Nephron (organoid): ENCODE measurements around the gene ATP6V0B.

Experiments
- H3K27ac Mint-ChIP-seq, 3 experiments: 2 replicates each; pipeline ENCODE4 v1.8.0; 2020; ENCODE audit warnings: mixed read lengths in 3 of 3, mild to moderate bottlenecking in 2 of 3, moderate library complexity in 1 of 3
- H3K27me3 Mint-ChIP-seq: 2 replicates; pipeline ENCODE4 v1.8.0; 2021; ENCODE audit warnings: low read depth, mild to moderate bottlenecking, moderate library complexity, mixed read lengths
- H3K36me3 Mint-ChIP-seq: 2 replicates; pipeline ENCODE4 v1.8.0; 2020; ENCODE audit warnings: low read depth, mixed read lengths
- H3K4me1 Mint-ChIP-seq: 2 replicates; pipeline ENCODE4 v1.8.0; 2020; ENCODE audit warnings: mixed read lengths
- H3K4me3 Mint-ChIP-seq, 3 experiments: 2 replicates each; pipeline ENCODE4 v1.8.0; 2020; ENCODE audit warnings: mild to moderate bottlenecking in 3 of 3, mixed read lengths in 3 of 3, moderate library complexity in 2 of 3
- H3K9me3 Mint-ChIP-seq: 2 replicates; pipeline ENCODE4 v1.8.0; 2020; ENCODE audit warnings: mixed read lengths
- TF ChIP-seq, protein P1 (sequence below), 3 experiments: fragments of 200-600 bp; sonication (generic); IDR thresholded peaks; one replicate each; pipeline ENCODE4 v1.5.0; 2021; ENCODE audit warnings: antibody characterized with exemption in 3 of 3; ENCODE audit not compliant: unreplicated experiment in 3 of 3

Gene ATP6V0B

GRCh38 chr1:44000122-44000665 is 25.4 kb downstream of the ATP6V0B start:
- Mint-ChIP-seq H3K27me3 (peaks cover 3% of the 10 kb centered on the region), H3K9me3 (no peaks in the 10 kb centered on the region), H3K4me3 (no peak overlapping the region), H3K27ac (no peak overlapping the region), H3K36me3 (peaks cover 15% of the 10 kb centered on the region), H3K4me1 (peaks cover 10% of the 10 kb centered on the region)
- TF ChIP-seq, protein P1, sequence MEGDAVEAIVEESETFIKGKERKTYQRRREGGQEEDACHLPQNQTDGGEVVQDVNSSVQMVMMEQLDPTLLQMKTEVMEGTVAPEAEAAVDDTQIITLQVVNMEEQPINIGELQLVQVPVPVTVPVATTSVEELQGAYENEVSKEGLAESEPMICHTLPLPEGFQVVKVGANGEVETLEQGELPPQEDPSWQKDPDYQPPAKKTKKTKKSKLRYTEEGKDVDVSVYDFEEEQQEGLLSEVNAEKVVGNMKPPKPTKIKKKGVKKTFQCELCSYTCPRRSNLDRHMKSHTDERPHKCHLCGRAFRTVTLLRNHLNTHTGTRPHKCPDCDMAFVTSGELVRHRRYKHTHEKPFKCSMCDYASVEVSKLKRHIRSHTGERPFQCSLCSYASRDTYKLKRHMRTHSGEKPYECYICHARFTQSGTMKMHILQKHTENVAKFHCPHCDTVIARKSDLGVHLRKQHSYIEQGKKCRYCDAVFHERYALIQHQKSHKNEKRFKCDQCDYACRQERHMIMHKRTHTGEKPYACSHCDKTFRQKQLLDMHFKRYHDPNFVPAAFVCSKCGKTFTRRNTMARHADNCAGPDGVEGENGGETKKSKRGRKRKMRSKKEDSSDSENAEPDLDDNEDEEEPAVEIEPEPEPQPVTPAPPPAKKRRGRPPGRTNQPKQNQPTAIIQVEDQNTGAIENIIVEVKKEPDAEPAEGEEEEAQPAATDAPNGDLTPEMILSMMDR (IDR thresholded peaks at IDR 0.05; ENCODE audit: unreplicated experiment in 3 of 3), result no peak

- Mint-ChIP-seq H3K4me3 (no peak overlapping the region), H3K27ac (no peak overlapping the region), H3K27me3 (peaks cover 4% of the 10 kb centered on the region), H3K36me3 (peaks cover 18% of the 10 kb centered on the region), H3K4me1 (peaks cover 6% of the 10 kb centered on the region), H3K9me3 (no peaks in the 10 kb centered on the region)
- TF ChIP-seq, protein P1 (IDR thresholded peaks at IDR 0.05; ENCODE audit: unreplicated experiment in 3 of 3), result no peak
Measured at GRCh38 chr1:44002165-44002564, 27.4 kb downstream of the ATP6V0B start.

GRCh38 chr1:44002606-44003157 is 27.9 kb downstream of the ATP6V0B start:
- Mint-ChIP-seq H3K27me3 (peaks cover 4% of the 10 kb centered on the region), H3K9me3 (no peaks in the 10 kb centered on the region), H3K4me1 (peaks cover 6% of the 10 kb centered on the region), H3K36me3 (peaks cover 20% of the 10 kb centered on the region), H3K4me3 (no peak overlapping the region), H3K27ac (no peak overlapping the region)
- TF ChIP-seq, protein P1 (IDR thresholded peaks at IDR 0.05; ENCODE audit: unreplicated experiment in 3 of 3), result peak in 1 of 3 experiments; percentile 24

- TF ChIP-seq, protein P1 (IDR thresholded peaks at IDR 0.05; ENCODE audit: unreplicated experiment in 3 of 3), result no peak
- H3K4me3 Mint-ChIP-seq, result no peak overlapping the region
- H3K4me1 Mint-ChIP-seq, result no peaks in the 10 kb centered on the region
- no peak overlapping the region for H3K27ac Mint-ChIP-seq
- peaks cover 4% of the 10 kb centered on the region for H3K27me3 Mint-ChIP-seq
- H3K9me3 Mint-ChIP-seq, result no peaks in the 10 kb centered on the region
- peaks cover 16% of the 10 kb centered on the region for H3K36me3 Mint-ChIP-seq
Measured at GRCh38 chr1:44008259-44008658, 33.5 kb downstream of the ATP6V0B start.

DNA sequence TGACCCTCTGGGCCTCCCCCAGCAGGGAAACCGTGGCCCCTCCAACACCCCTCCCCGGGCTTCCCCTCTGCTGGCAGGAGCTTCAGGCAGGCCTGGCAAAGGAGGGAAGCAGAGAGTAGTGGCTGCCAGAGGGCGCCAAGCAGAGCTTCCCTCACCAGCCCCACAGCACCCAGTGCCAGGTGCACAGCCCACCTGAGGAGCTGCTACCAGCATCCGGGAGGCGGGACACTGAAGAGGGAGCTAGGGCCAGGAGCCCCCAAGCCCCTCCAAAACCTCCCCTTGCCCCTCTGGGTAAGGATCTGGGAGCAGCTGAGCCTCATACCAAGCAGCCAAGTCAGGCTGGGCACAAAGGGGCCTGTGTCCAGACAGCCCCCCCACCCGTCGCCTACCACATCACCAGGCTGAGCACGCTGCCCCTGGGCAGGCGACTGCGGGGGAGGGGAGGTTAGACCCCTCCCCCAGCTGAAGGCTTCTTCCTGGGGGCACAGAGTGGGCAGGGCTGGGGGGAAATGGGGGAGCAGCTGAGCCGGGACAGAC is 36.2 kb downstream of the ATP6V0B start:
- no peak overlapping the region for H3K4me3 Mint-ChIP-seq

More for the DNA sequence above, 36.2 kb downstream of the ATP6V0B start:
- peaks cover 12% of the 10 kb centered on the region for H3K4me1 Mint-ChIP-seq
- peaks cover 8% of the 10 kb centered on the region for H3K27me3 Mint-ChIP-seq
- TF ChIP-seq, protein P1 (IDR thresholded peaks at IDR 0.05; ENCODE audit: unreplicated experiment in 3 of 3), result no peak
- peaks cover 16% of the 10 kb centered on the region for H3K36me3 Mint-ChIP-seq
- no peaks in the 10 kb centered on the region for H3K9me3 Mint-ChIP-seq
- no peak overlapping the region for H3K27ac Mint-ChIP-seq
